Left lung (tissue), 10 donors: Measurements from ENCODE around the gene RREB1. TPM values are rescaled to one million over a fixed set of nuclear protein-coding genes. Genes with fewer than 3 reads are reported as not detected.

ENCODE experiments used
- ATAC-seq: fragments of 200-7000 bp; cut with Tn5 transposase; one replicate; pipeline ENCODE4 v1.9.1; 2020; ENCODE audit warnings: moderate library complexity
- DNase-seq, 4 donors: peaks; one replicate each; pipeline ENCODE4 v3.0.0-alpha.2; 2013 to 2020
- H3K27ac ChIP-seq, 2 donors: fragments of 200-600 bp; sonication (generic) in 1 of 2; one replicate each; pipeline versions ENCODE4 v1.5.0 to v1.8.0; 2020 to 2021
- H3K27me3 ChIP-seq, 2 donors: fragments of 200-600 bp; sonication (generic) in 1 of 2; one replicate each; pipeline versions ENCODE4 v1.5.0 to v1.8.0; 2020 to 2021
- H3K36me3 ChIP-seq, 2 donors: fragments of 200-600 bp; sonication (generic) in 1 of 2; one replicate each; pipeline versions ENCODE4 v1.5.0 to v1.8.0; 2020 to 2021
- H3K4me1 ChIP-seq, 2 donors: fragments of 200-600 bp; one replicate each; pipeline ENCODE4 v1.8.0; 2021
- H3K4me3 ChIP-seq, 2 donors: fragments of 200-600 bp; sonication (generic) in 1 of 2; one replicate each; pipeline versions ENCODE4 v1.5.0 to v1.8.0; 2020 to 2021; ENCODE audit warnings: mild to moderate bottlenecking in 1 of 2
- H3K9me3 ChIP-seq, 2 donors: fragments of 200-600 bp; sonication (generic) in 1 of 2; one replicate each; pipeline versions ENCODE4 v1.5.0 to v1.8.0; 2020 to 2021
- CTCF ChIP-seq, 2 donors: fragments of 200-600 bp; sonication (generic) in 1 of 2; IDR thresholded peaks; one replicate each; pipeline versions ENCODE4 v1.5.0 to v1.8.0; 2021; ENCODE audit warnings: antibody characterized with exemption in 2 of 2
- intact Hi-C, 2 donors: fragments of 100-400 bp; cut with DNase I; formaldehyde crosslinking; loops; one replicate each; pipeline versions ENCODE4 v1.11.2 to v1.14.2; 2022
- polyA plus RNA-seq, 6 donors: library from polyadenylated mRNA; unstranded; fragments of 120-200 nt; gene quantifications; one replicate each; pipeline ENCODE4 v1.2.1, GENCODE V29; 2013; ENCODE audit not compliant: insufficient read length in 6 of 6
- total RNA-seq, 2 donors: library from RNA; stranded (reverse); fragmentation: NEBNext Ultra II Directional; extraction: Animal tissue kit (Norgen Biotek cat#: 25700); gene quantifications; one replicate each; pipeline ENCODE4 v1.2.1, GENCODE V29; 2021
- donor health status: DM: no; HTN: yes; CAD: no.
- donor health status: DM: no; HTN: no; CAD: no.

The RREB1 gene
- total and polyA plus RNA-seq, 8 donors: 24.1 to 54.0 (median 27.6) TPM

- Histone ChIP-seq H3K36me3 (peaks cover 0 to 4% of the 10 kb centered on the region in 2 donors), H3K4me3 (no peak overlapping the region), H3K27me3 (no peaks in the 10 kb centered on the region), H3K9me3 (no peaks in the 10 kb centered on the region), H3K4me1 (peaks cover 22 to 68% of the 10 kb centered on the region in 2 donors), H3K27ac (peak overlapping the region in 1 of 2 donors; percentile 8)
- TF ChIP-seq CTCF (IDR thresholded peaks at IDR 0.05): no peak
- intact Hi-C loops: no loop called here
- no peak for ATAC-seq
- DNase-seq: no peak
Observed at GRCh38 chr6:7171733-7172132, 64.0 kb downstream of the RREB1 start.

- peaks cover 0 to 13% of the 10 kb centered on the region in 2 donors for H3K36me3 ChIP-seq
- peaks cover 20 to 61% of the 10 kb centered on the region in 2 donors for H3K4me1 ChIP-seq
- no peak overlapping the region for H3K4me3 ChIP-seq
- H3K9me3 ChIP-seq: no peaks in the 10 kb centered on the region
- intact Hi-C loops: no loop called here
- peak overlapping the region in 1 of 2 donors; percentile 37 for H3K27ac ChIP-seq
- no peaks in the 10 kb centered on the region for H3K27me3 ChIP-seq
- no peak for ATAC-seq
- TF ChIP-seq CTCF (IDR thresholded peaks at IDR 0.05): no peak
- no peak for DNase-seq
Observed at GRCh38 chr6:7172649-7173048, 64.9 kb downstream of the RREB1 start.

- no peak for ATAC-seq
- TF ChIP-seq CTCF (IDR thresholded peaks at IDR 0.05): no peak
- no peak overlapping the region for H3K27ac ChIP-seq
- H3K27me3 ChIP-seq: no peaks in the 10 kb centered on the region
- no peak for DNase-seq
- intact Hi-C loops: no loop called here
- peaks cover 0 to 23% of the 10 kb centered on the region in 2 donors for H3K36me3 ChIP-seq
- H3K4me1 ChIP-seq: peaks cover 9 to 52% of the 10 kb centered on the region in 2 donors
- no peak overlapping the region for H3K4me3 ChIP-seq
- no peaks in the 10 kb centered on the region for H3K9me3 ChIP-seq
Observed at GRCh38 chr6:7173843-7174503, 66.2 kb downstream of the RREB1 start.

GRCh38 chr6:7175462-7175861 lies 67.7 kb downstream of the RREB1 start:
- H3K4me3 ChIP-seq: no peak overlapping the region
- H3K27me3 ChIP-seq: no peaks in the 10 kb centered on the region
- H3K36me3 ChIP-seq: peaks cover 0 to 37% of the 10 kb centered on the region in 2 donors
- no peaks in the 10 kb centered on the region for H3K9me3 ChIP-seq
- ATAC-seq (peak; percentile 34), DNase-seq (no peak)
- intact Hi-C loops: no loop called here
- H3K4me1 ChIP-seq: peaks cover 3 to 39% of the 10 kb centered on the region in 2 donors
- no peak for TF ChIP-seq CTCF (IDR thresholded peaks at IDR 0.05)
- H3K27ac ChIP-seq: no peak overlapping the region

GRCh38 chr6:7176208-7176607 lies 68.4 kb downstream of the RREB1 start:
- TF ChIP-seq CTCF (IDR thresholded peaks at IDR 0.05): no peak
- H3K27ac ChIP-seq: no peak overlapping the region
- ATAC-seq: no peak

More at GRCh38 chr6:7176208-7176607, 68.4 kb downstream of the RREB1 start:
- Histone ChIP-seq H3K4me1 (peaks cover 3 to 33% of the 10 kb centered on the region in 2 donors), H3K4me3 (no peak overlapping the region), H3K9me3 (no peaks in the 10 kb centered on the region), H3K36me3 (peaks cover 2 to 44% of the 10 kb centered on the region in 2 donors), H3K27me3 (no peaks in the 10 kb centered on the region)
- intact Hi-C loops: no loop called here
- DNase-seq: no peak
